HCT116 (cell line): ENCODE results near the gene ABHD11. TPM values are rescaled to one million over a fixed set of nuclear protein-coding genes. Genes with fewer than 3 reads are reported as not detected.

Experiments
- ATAC-seq: fragments of 200-7000 bp; cut with Tn5 transposase; 2 replicates; pipeline ENCODE4 v1.9.1; 2020; ENCODE audit warnings: mild to moderate bottlenecking, moderate library complexity
- BruUV-seq: library from RNA; stranded (reverse); fragments of 400-500 nt; replicated peaks from 2 replicates; lab custom pipeline; 2021; lab: Mats Ljungman, UMichigan
- CTCF ChIA-PET: fragments of 300-600 bp; sonication (Branson Sonifier 250); formaldehyde crosslinking; loops from one replicate; lab custom pipeline; 2021; ENCODE audit warnings: antibody characterized with exemption; lab: Charles Lee
- POLR2A ChIA-PET: fragments of 300-600, 350-600 bp; sonication (Branson Sonifier 250); formaldehyde crosslinking; loops from one replicate; lab custom pipeline; 2021; ENCODE audit warnings: antibody characterized with exemption; lab: Charles Lee
- RAD21 ChIA-PET, 2 experiments: fragments of 300-600 bp; sonication (Branson Sonifier 250); formaldehyde crosslinking; loops; one replicate each; lab custom pipeline; 2023; ENCODE audit warnings: low total read pairs in 2 of 2; ENCODE audit not compliant: uncharacterized antibody in 2 of 2, unreplicated experiment in 2 of 2, low non-redundant PET in 1 of 2; lab: Charles Lee
- DNase-seq: peaks from one replicate; pipeline ENCODE4 v3.0.0-alpha.2; 2010; ENCODE audit warnings: low read depth, low spot score
- H2AFZ ChIP-seq: fragments of 200-600 bp; shearing (Covaris generic), sonication (generic); 2 replicates; pipeline ENCODE4 v1.6.1; 2017; ENCODE audit warnings: low read depth, mixed run types, mixed read lengths, antibody characterized with exemption, low read length; ENCODE audit not compliant: poor library complexity, severe bottlenecking
- H3K27ac ChIP-seq: 2 replicates; pipeline ENCODE4 v1.5.1; 2012; ENCODE audit warnings: low read depth, low read length
- H3K27me3 ChIP-seq: fragments of 200-600 bp; sonication (generic); 2 replicates; pipeline ENCODE4 v1.6.1; 2016; ENCODE audit warnings: mixed run types, low read length, mixed read lengths; ENCODE audit not compliant: insufficient read depth
- H3K36me3 ChIP-seq, 2 experiments: fragments of 200-500 bp in 1 of 2; fragments of 200-600 bp in 1 of 2; sonication (Bioruptor generic) in 1 of 2; sonication (generic) in 1 of 2; 2 replicates each; pipeline versions ENCODE4 v1.5.1 to v1.6.1; 2014 to 2016; ENCODE audit warnings: low read length in 2 of 2, inconsistent platforms in 1 of 2, mixed read lengths in 1 of 2, mixed run types in 1 of 2; ENCODE audit not compliant: insufficient read depth in 2 of 2, control insufficient read depth in 1 of 2
- H3K4me1 ChIP-seq, 2 experiments: fragments of 200-600 bp in 1 of 2; sonication (generic) in 1 of 2; 2 replicates each; pipeline versions ENCODE4 v1.5.1 to v1.6.1; 2012 to 2017; ENCODE audit warnings: low read length in 2 of 2, inconsistent platforms in 1 of 2, mild to moderate bottlenecking in 1 of 2, mixed read lengths in 1 of 2, mixed run types in 1 of 2, moderate library complexity in 1 of 2; ENCODE audit not compliant: insufficient read depth in 2 of 2, control insufficient read depth in 1 of 2
- H3K4me2 ChIP-seq: fragments of 200-600 bp; sonication (generic); 2 replicates; pipeline ENCODE4 v1.6.1; 2017; ENCODE audit warnings: mixed run types, low read length, mixed read lengths
- H3K4me3 ChIP-seq, 2 experiments: fragments of 200-600 bp in 1 of 2; sonication (generic) in 1 of 2; replicated peaks in 1 of 2; 2 replicates each; pipeline ENCODE4 v1.5.1; 2011 to 2016; ENCODE audit warnings: low read length in 2 of 2, control low read depth in 1 of 2, low read depth in 1 of 2, mild to moderate bottlenecking in 1 of 2, mixed read lengths in 1 of 2, mixed run types in 1 of 2
- H3K79me2 ChIP-seq: fragments of 200-600 bp; sonication (generic); 2 replicates; pipeline ENCODE4 v1.6.1; 2017; ENCODE audit warnings: mild to moderate bottlenecking, mixed run types, low read length, moderate library complexity, mixed read lengths; ENCODE audit not compliant: insufficient read depth
- H3K9ac ChIP-seq: fragments of 200-600 bp; sonication (generic); 2 replicates; pipeline ENCODE4 v1.6.1; 2016; ENCODE audit warnings: low read length, mixed read lengths
- H3K9me2 ChIP-seq: fragments of 200-600 bp; sonication (generic), shearing (Covaris generic); 2 replicates; pipeline ENCODE4 v1.6.1; 2017; ENCODE audit warnings: mixed run types, mild to moderate bottlenecking, moderate library complexity; ENCODE audit not compliant: insufficient read depth
- H3K9me3 ChIP-seq, 2 experiments: fragments of 200-500 bp in 1 of 2; fragments of 200-600 bp in 1 of 2; sonication (Bioruptor generic) in 1 of 2; sonication (generic) in 1 of 2; 2 replicates each; pipeline ENCODE4 v1.6.1; 2014 to 2017; ENCODE audit warnings: low read length in 2 of 2, mixed read lengths in 2 of 2, inconsistent platforms in 1 of 2, low read depth in 1 of 2, mild to moderate bottlenecking in 1 of 2, mixed run types in 1 of 2, moderate library complexity in 1 of 2; ENCODE audit not compliant: control insufficient read depth in 1 of 2, insufficient read depth in 1 of 2
- H4K20me1 ChIP-seq: fragments of 200-600 bp; sonication (generic), shearing (Covaris generic); 2 replicates; pipeline ENCODE4 v1.6.1; 2017; ENCODE audit warnings: mixed run types, mild to moderate bottlenecking, moderate library complexity; ENCODE audit not compliant: insufficient read depth
- EGR1 ChIP-seq: IDR thresholded peaks from 2 replicates; pipeline ENCODE4 v1.6.1; 2012; ENCODE audit warnings: low read depth
- EZH2phosphoT487 ChIP-seq: fragments of 200-600 bp; IDR thresholded peaks from 2 replicates; pipeline ENCODE4 v1.6.1; 2018; ENCODE audit warnings: antibody characterized with exemption, borderline replicate concordance
- SIN3A ChIP-seq: IDR thresholded peaks from 2 replicates; pipeline ENCODE4 v1.6.1; 2012; ENCODE audit warnings: low read depth
- TCF7L2 ChIP-seq: IDR thresholded peaks from 2 replicates; pipeline ENCODE4 v1.7.0; 2011; ENCODE audit warnings: borderline replicate concordance, inconsistent platforms; ENCODE audit not compliant: insufficient read depth, insufficient read length; ENCODE audit errors: extremely low read depth
- ZNF274 ChIP-seq: fragments of 200-500 bp; sonication (Bioruptor generic); IDR thresholded peaks from 2 replicates; pipeline ENCODE4 v1.6.1; 2014; ENCODE audit warnings: mild to moderate bottlenecking, low read depth, low read length, inconsistent platforms
- intact Hi-C: fragments of 100-400 bp; cut with micrococcal nuclease; formaldehyde crosslinking; loops from 2 replicates; pipeline ENCODE4 v1.10.0; 2022
- total RNA-seq: library from RNA; stranded (reverse); gene quantifications from one replicate; pipeline ENCODE4 v1.2.1, GENCODE V29; 2021; ENCODE audit not compliant: unreplicated experiment
- TF ChIP-seq, protein P1 (sequence below), 3 experiments: fragments of 200-600 bp in 1 of 3; sonication (generic) in 1 of 3; IDR thresholded peaks in 2 of 3; conservative IDR thresholded peaks in 1 of 3; 2 replicates each; pipeline ENCODE4 v1.5.1; 2012 to 2017; ENCODE audit warnings: low read depth in 2 of 3, low read length in 2 of 3, antibody characterized with exemption in 1 of 3, borderline replicate concordance in 1 of 3, control low read depth in 1 of 3, mild to moderate bottlenecking in 1 of 3, mixed read lengths in 1 of 3, mixed run types in 1 of 3, moderate library complexity in 1 of 3; ENCODE audit not compliant: insufficient read depth in 1 of 3

The ABHD11 gene
- total RNA-seq, 1 experiment from 2014 or later: 69.8 TPM

DNA sequence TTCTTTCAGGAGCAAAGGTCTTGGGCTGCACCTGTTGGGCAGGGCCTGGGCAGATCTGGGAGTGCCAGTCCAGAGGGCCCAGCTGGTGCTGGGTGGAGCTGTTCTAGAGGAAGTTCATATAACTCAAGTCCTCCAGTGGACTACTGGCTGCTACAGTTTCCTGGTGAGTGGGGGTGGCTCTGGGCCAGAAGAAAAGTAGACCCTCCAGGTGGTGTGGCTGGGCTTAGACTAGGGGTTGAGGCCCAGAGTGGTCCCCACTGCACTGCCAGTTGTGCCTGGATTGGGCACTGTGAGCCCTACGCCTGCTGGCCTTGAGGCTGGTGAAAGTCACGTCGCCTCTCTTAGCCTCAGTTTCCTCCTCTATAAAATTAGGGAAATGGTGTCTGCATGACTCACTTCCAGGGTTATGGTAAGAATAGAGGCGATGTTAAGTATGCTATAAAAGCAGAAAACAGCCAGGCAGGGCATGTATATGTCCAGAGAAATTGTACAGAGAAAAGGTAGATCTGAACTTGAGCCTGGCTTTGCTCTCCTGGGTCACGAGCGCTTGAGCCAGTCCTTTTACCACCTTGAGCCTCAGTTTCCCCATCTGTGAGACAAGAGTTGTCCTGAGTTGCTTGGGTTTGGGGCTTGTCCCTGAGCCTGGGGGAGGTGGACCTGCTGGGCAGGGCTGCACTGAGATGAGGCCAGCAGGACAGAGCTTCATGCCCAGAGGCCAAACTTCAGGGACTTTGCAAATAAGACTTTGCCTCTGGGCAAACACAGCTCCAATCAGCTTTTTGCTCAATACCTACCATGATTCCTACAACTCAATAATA lies 35.3 kb upstream of the ABHD11 start:
- CTCF ChIA-PET: interaction anchor here (0.6 kb wide), 1 partner anchor 69 kb away, joined by 4 read pairs; no protein-coding TSS in a partner anchor
- intact Hi-C loops: no loop called here

More for the DNA sequence above, 35.3 kb upstream of the ABHD11 start:
- no peak for ATAC-seq
- Histone ChIP-seq H3K27me3 (no peaks in the 10 kb centered on the region), H3K27ac (no peak overlapping the region), H4K20me1 (no peaks in the 10 kb centered on the region), H3K4me3 (no peak overlapping the region)
- RAD21 ChIA-PET: no interaction called here
- no peak for TF ChIP-seq ZNF274
- no peak for TF ChIP-seq EZH2phosphoT487
- TF ChIP-seq TCF7L2: no peak
- TF ChIP-seq EGR1: no peak
- no peak for TF ChIP-seq SIN3A
- TF ChIP-seq, protein P1, sequence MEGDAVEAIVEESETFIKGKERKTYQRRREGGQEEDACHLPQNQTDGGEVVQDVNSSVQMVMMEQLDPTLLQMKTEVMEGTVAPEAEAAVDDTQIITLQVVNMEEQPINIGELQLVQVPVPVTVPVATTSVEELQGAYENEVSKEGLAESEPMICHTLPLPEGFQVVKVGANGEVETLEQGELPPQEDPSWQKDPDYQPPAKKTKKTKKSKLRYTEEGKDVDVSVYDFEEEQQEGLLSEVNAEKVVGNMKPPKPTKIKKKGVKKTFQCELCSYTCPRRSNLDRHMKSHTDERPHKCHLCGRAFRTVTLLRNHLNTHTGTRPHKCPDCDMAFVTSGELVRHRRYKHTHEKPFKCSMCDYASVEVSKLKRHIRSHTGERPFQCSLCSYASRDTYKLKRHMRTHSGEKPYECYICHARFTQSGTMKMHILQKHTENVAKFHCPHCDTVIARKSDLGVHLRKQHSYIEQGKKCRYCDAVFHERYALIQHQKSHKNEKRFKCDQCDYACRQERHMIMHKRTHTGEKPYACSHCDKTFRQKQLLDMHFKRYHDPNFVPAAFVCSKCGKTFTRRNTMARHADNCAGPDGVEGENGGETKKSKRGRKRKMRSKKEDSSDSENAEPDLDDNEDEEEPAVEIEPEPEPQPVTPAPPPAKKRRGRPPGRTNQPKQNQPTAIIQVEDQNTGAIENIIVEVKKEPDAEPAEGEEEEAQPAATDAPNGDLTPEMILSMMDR (IDR thresholded peaks at IDR 0.05 in 2 of 3, conservative IDR thresholded peaks at IDR 0.05 in 1 of 3; ENCODE audit: borderline replicate concordance in 1 of 3, insufficient read depth in 1 of 3, low read depth in 2 of 3, low read length in 2 of 3): no peak
- TF ChIP-seq, all 23 proteins: peak for 0
- no TSS peak for BruUV-seq
- H2AFZ ChIP-seq: no peak overlapping the region
- no peak for DNase-seq
- POLR2A ChIA-PET: no interaction called here
- no peaks in the 10 kb centered on the region for H3K9me2 ChIP-seq
- H3K79me2 ChIP-seq: no peaks in the 10 kb centered on the region
- peaks cover 16 to 44% of the 10 kb centered on the region in 2 experiments; a peak in 3 of 4 replicates for H3K4me1 ChIP-seq
- H3K9ac ChIP-seq: no peak overlapping the region
- no peaks in the 10 kb centered on the region for H3K9me3 ChIP-seq
- no peaks in the 10 kb centered on the region for H3K36me3 ChIP-seq
- no peak overlapping the region for H3K4me2 ChIP-seq
